Neural cell (in vitro differentiated cells): ENCODE measurements around the gene ADIPOQ.

Source experiments
- EP300 ChIP-seq: fragments of 450-650 bp; conservative IDR thresholded peaks from 2 replicates; pipeline ENCODE4 v1.6.1; 2014; ENCODE audit warnings: antibody characterized with exemption, mild to moderate bottlenecking, moderate library complexity; ENCODE audit not compliant: poor library complexity, severe bottlenecking
- EZH2 ChIP-seq: fragments of 200-600, 300-800 bp; shearing (Covaris generic), sonication (generic); IDR thresholded peaks from 2 replicates; pipeline ENCODE4 v1.6.1; 2014; ENCODE audit warnings: antibody characterized with exemption, low read length, borderline replicate concordance, mild to moderate bottlenecking; ENCODE audit not compliant: insufficient read depth, poor library complexity, severe bottlenecking
- MXI1 ChIP-seq: fragments of 450-650 bp; conservative IDR thresholded peaks from 2 replicates; pipeline ENCODE4 v1.6.1; 2014; ENCODE audit warnings: antibody characterized with exemption, mild to moderate bottlenecking; ENCODE audit not compliant: poor library complexity, severe bottlenecking
- POLR2AphosphoS5 ChIP-seq: IDR thresholded peaks from 2 replicates; pipeline ENCODE4 v1.6.1; 2012
- TF ChIP-seq, protein P1 (sequence below): IDR thresholded peaks from 2 replicates; pipeline ENCODE4 v1.6.1; 2012; ENCODE audit warnings: borderline replicate concordance
- TF ChIP-seq, protein P2 (sequence below): fragments of 450-650 bp; IDR thresholded peaks from 2 replicates; pipeline ENCODE4 v1.5.1; 2014; ENCODE audit warnings: antibody characterized with exemption, mild to moderate bottlenecking, moderate library complexity; ENCODE audit not compliant: poor library complexity, severe bottlenecking

DNA sequence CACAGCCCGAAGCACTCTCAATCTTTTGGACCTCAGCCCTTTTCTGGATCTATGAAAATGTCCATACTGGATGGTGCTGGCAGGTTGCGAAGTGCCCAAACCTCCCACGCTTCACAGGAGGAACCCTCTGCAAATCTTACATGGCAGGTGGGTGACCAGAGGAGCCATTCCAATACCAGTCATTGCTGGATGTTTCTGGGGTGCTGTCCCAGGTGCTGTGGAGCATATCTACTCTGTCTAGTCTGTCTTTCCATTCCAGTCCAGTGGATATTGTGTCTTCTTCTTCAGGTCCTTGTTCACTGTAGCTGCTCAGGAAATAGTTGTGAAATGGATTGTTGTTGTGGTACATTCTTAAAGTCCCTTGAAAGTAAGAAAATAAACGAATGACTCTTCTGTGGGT, 10.7 kb upstream of the ADIPOQ start:
- TF ChIP-seq, protein P1, sequence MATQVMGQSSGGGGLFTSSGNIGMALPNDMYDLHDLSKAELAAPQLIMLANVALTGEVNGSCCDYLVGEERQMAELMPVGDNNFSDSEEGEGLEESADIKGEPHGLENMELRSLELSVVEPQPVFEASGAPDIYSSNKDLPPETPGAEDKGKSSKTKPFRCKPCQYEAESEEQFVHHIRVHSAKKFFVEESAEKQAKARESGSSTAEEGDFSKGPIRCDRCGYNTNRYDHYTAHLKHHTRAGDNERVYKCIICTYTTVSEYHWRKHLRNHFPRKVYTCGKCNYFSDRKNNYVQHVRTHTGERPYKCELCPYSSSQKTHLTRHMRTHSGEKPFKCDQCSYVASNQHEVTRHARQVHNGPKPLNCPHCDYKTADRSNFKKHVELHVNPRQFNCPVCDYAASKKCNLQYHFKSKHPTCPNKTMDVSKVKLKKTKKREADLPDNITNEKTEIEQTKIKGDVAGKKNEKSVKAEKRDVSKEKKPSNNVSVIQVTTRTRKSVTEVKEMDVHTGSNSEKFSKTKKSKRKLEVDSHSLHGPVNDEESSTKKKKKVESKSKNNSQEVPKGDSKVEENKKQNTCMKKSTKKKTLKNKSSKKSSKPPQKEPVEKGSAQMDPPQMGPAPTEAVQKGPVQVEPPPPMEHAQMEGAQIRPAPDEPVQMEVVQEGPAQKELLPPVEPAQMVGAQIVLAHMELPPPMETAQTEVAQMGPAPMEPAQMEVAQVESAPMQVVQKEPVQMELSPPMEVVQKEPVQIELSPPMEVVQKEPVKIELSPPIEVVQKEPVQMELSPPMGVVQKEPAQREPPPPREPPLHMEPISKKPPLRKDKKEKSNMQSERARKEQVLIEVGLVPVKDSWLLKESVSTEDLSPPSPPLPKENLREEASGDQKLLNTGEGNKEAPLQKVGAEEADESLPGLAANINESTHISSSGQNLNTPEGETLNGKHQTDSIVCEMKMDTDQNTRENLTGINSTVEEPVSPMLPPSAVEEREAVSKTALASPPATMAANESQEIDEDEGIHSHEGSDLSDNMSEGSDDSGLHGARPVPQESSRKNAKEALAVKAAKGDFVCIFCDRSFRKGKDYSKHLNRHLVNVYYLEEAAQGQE: no peak
- TF ChIP-seq, protein P2, sequence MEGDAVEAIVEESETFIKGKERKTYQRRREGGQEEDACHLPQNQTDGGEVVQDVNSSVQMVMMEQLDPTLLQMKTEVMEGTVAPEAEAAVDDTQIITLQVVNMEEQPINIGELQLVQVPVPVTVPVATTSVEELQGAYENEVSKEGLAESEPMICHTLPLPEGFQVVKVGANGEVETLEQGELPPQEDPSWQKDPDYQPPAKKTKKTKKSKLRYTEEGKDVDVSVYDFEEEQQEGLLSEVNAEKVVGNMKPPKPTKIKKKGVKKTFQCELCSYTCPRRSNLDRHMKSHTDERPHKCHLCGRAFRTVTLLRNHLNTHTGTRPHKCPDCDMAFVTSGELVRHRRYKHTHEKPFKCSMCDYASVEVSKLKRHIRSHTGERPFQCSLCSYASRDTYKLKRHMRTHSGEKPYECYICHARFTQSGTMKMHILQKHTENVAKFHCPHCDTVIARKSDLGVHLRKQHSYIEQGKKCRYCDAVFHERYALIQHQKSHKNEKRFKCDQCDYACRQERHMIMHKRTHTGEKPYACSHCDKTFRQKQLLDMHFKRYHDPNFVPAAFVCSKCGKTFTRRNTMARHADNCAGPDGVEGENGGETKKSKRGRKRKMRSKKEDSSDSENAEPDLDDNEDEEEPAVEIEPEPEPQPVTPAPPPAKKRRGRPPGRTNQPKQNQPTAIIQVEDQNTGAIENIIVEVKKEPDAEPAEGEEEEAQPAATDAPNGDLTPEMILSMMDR: no peak
- TF ChIP-seq MXI1 (no peak), POLR2AphosphoS5 (no peak), EZH2 (no peak), EP300 (no peak)
